Lung (tissue), 12 donors: ENCODE data around the gene PCSK6. TPM values are rescaled to one million over a fixed set of nuclear protein-coding genes. Genes with fewer than 3 reads are reported as not detected.

ENCODE experiments used
- ATAC-seq: fragments of 200-7000 bp; cut with Tn5 transposase; one replicate; pipeline ENCODE4 v1.9.1; 2020; ENCODE audit warnings: moderate number of reproducible peaks; ENCODE audit not compliant: insufficient read depth, low FRiP score
- DNase-seq, 3 donors: peaks; one replicate each; pipeline ENCODE4 v3.0.0-alpha.2; 2013 to 2017
- H3K27ac ChIP-seq, 2 donors: one replicate each; pipeline ENCODE4 v1.5.1; 2013; ENCODE audit warnings: mild to moderate bottlenecking in 2 of 2, moderate library complexity in 2 of 2, control low read depth in 1 of 2, inconsistent platforms in 1 of 2, low read depth in 1 of 2, low read length in 1 of 2
- H3K27me3 ChIP-seq, 3 donors: one replicate each; pipeline ENCODE4 v1.5.1; 2013; ENCODE audit warnings: low read length in 2 of 3; ENCODE audit not compliant: control insufficient read depth in 3 of 3, insufficient read depth in 3 of 3
- H3K36me3 ChIP-seq, 4 donors: one replicate each; pipeline ENCODE4 v1.5.1; 2013; ENCODE audit warnings: low read length in 4 of 4, mild to moderate bottlenecking in 1 of 4, moderate library complexity in 1 of 4; ENCODE audit not compliant: control insufficient read depth in 4 of 4, insufficient read depth in 4 of 4
- H3K4me1 ChIP-seq, 5 donors: one replicate each; pipeline ENCODE4 v1.5.1; 2013; ENCODE audit warnings: low read length in 5 of 5, mild to moderate bottlenecking in 2 of 5, moderate library complexity in 1 of 5; ENCODE audit not compliant: control insufficient read depth in 5 of 5, insufficient read depth in 5 of 5
- H3K4me3 ChIP-seq: one replicate; pipeline ENCODE4 v1.5.1; 2013; ENCODE audit warnings: mild to moderate bottlenecking, control low read depth, moderate library complexity
- H3K9ac ChIP-seq, 2 donors: one replicate each; pipeline ENCODE4 v1.5.1; 2013; ENCODE audit warnings: low read length in 2 of 2, control low read depth in 1 of 2; ENCODE audit not compliant: insufficient read depth in 1 of 2
- H3K9me3 ChIP-seq, 4 donors: one replicate each; pipeline ENCODE4 v1.5.1; 2013; ENCODE audit warnings: low read length in 3 of 4, mild to moderate bottlenecking in 1 of 4, moderate library complexity in 1 of 4; ENCODE audit not compliant: control insufficient read depth in 4 of 4, insufficient read depth in 3 of 4
- WGBS, 2 donors: extraction: QIAGEN DNeasy Blood & Tissue Kit; methylation state at CpG; one replicate each; pipeline ENCODE4 v1.1.7; 2013; 5-methylcytosine and 5-hydroxymethylcytosine counted together
- polyA plus RNA-seq, 2 donors: library from polyadenylated mRNA; stranded (reverse); fragments of 200-250 nt; gene quantifications; one replicate each; pipeline ENCODE4 v1.2.1, GENCODE V29; 2013
- total RNA-seq, 2 donors: library from RNA; depleted of rRNA in 1 of 2; stranded (reverse); fragments of >200 nt in 1 of 2; gene quantifications; one replicate each; pipeline ENCODE4 v1.2.1, GENCODE V29; 2014 to 2021
- TF ChIP-seq, protein P1 (sequence below): IDR thresholded peaks from 2 replicates; pipeline ENCODE4 v1.5.1; 2012; ENCODE audit warnings: mild to moderate bottlenecking; ENCODE audit errors: control extremely low read depth, extremely low read depth
- donor health status: control.
- donor health status: control.
- donor health status: Bipolar disorder and iron deficiency.
- donor health status: healthy.
- donor health status: DM: yes; HTN: yes; CAD: no.

PCSK6 gene
- total and polyA plus RNA-seq, 4 donors = 4.6 to 41.0 (median 8.4) TPM

DNA sequence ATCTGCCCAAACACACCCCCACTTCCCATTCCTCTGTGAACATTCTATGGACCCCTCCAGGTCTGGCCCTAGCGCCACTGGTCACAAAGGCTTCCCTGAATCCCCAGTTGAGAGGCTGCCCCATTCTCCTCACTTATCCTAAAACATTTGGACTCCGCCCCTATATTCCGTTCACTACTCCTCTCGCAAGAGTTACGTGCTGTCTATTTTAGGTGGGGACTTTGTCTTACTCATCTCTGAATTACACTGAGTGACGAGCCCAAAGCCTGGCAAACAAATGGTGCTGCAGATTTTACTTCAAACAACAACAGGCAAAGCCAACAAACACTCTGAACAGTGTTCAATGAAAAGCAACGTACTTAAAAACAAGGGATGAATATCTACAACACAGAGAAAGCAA is 14.5 kb downstream of the PCSK6 start:
- ATAC-seq = no peak
- DNase-seq = no peak
- Histone ChIP-seq H3K4me1 (no peaks in the 10 kb centered on the region), H3K27ac (no peak overlapping the region), H3K36me3 (no peaks in the 10 kb centered on the region), H3K9ac (no peak overlapping the region), H3K9me3 (no peaks in the 10 kb centered on the region), H3K27me3 (no peaks in the 10 kb centered on the region), H3K4me3 (no peak overlapping the region)
- TF ChIP-seq, protein P1, sequence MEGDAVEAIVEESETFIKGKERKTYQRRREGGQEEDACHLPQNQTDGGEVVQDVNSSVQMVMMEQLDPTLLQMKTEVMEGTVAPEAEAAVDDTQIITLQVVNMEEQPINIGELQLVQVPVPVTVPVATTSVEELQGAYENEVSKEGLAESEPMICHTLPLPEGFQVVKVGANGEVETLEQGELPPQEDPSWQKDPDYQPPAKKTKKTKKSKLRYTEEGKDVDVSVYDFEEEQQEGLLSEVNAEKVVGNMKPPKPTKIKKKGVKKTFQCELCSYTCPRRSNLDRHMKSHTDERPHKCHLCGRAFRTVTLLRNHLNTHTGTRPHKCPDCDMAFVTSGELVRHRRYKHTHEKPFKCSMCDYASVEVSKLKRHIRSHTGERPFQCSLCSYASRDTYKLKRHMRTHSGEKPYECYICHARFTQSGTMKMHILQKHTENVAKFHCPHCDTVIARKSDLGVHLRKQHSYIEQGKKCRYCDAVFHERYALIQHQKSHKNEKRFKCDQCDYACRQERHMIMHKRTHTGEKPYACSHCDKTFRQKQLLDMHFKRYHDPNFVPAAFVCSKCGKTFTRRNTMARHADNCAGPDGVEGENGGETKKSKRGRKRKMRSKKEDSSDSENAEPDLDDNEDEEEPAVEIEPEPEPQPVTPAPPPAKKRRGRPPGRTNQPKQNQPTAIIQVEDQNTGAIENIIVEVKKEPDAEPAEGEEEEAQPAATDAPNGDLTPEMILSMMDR = no peak
- WGBS, 2 donors = 88 to 92% methylated on average over 7 of the region's 7 CpGs

DNA sequence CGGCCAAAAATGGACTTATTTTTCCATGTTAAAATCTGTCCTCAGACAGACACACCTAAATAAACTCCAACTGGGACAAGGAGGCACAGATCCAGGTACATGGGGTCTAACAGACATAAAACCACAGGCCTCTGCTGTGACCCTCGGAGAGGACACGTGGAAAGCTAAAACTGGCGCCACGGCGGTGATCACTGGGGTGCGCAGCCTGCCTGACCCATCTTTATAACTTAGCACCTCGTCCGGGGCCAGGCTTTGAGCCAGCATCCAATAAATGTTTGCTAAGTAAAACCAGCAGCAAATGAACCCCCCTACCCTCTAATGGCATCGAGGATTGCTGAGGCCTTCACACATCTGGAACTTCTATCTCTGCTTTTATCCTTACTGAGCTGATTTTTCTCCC is 15.3 kb downstream of the PCSK6 start:
- Histone ChIP-seq H3K9me3 (no peaks in the 10 kb centered on the region), H3K36me3 (no peaks in the 10 kb centered on the region), H3K4me3 (no peak overlapping the region), H3K27ac (no peak overlapping the region), H3K27me3 (no peaks in the 10 kb centered on the region), H3K4me1 (no peaks in the 10 kb centered on the region), H3K9ac (no peak overlapping the region)
- 94% methylated on average over 10 of the region's 10 CpGs for WGBS, 2 donors
- DNase-seq (no peak), ATAC-seq (no peak)
- TF ChIP-seq, protein P1 = no peak

DNA sequence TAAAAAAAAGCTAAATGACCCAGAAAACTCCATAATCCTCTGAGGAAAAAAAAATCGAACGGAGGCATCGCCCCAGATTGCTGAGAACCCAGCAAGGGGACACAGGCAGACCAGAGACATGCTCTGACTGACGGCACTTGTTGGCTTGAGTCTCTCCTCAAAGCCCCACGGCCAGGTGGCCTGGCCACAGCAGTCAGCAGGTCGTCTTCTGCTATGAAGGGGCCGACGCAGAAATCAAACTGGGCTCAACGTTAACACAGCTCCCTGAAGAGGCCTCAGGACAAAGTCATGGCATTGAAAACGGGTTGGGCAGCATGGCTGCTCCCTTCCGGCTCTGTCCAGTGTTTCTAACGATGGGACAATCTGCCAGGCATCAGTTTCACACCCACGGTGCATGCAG is 17.5 kb downstream of the PCSK6 start:
- WGBS, 2 donors = 82 to 88% methylated on average over 13 of the region's 13 CpGs
- no peaks in the 10 kb centered on the region for H3K27me3 ChIP-seq
- DNase-seq = no peak
- peaks cover 0 to 4% (median 0%) of the 10 kb centered on the region in 5 donors for H3K4me1 ChIP-seq
- ATAC-seq = no peak
- H3K9ac ChIP-seq = no peak overlapping the region
- H3K9me3 ChIP-seq = no peaks in the 10 kb centered on the region
- H3K27ac ChIP-seq = no peak overlapping the region
- TF ChIP-seq, protein P1 = no peak
- no peak overlapping the region for H3K4me3 ChIP-seq
- no peaks in the 10 kb centered on the region for H3K36me3 ChIP-seq

GRCh38 chr15:101470548-101471239 is 18.8 kb downstream of the PCSK6 start:
- ATAC-seq (no peak), DNase-seq (no peak)
- no peak overlapping the region for H3K4me3 ChIP-seq
- H3K9ac ChIP-seq = no peak overlapping the region
- H3K36me3 ChIP-seq = peaks cover 0 to 4% (median 0%) of the 10 kb centered on the region in 4 donors
- H3K4me1 ChIP-seq = peaks cover 0 to 4% (median 0%) of the 10 kb centered on the region in 5 donors
- TF ChIP-seq, protein P1 = no peak
- H3K27ac ChIP-seq = no peak overlapping the region
- no peaks in the 10 kb centered on the region for H3K27me3 ChIP-seq
- H3K9me3 ChIP-seq = peaks cover 0 to 4% (median 1%) of the 10 kb centered on the region in 4 donors
- 86 to 87% methylated on average over 15 of the region's 15 CpGs for WGBS, 2 donors
